GM15510 (cell line): ENCODE measurements around the gene ZNF618.

Source experiments
- POLR2A ChIP-seq: IDR thresholded peaks from 3 replicates; pipeline ENCODE4 v1.6.1; 2011; ENCODE audit warnings: borderline replicate concordance; ENCODE audit not compliant: insufficient read length; ENCODE audit errors: extremely low read depth

The ZNF618 gene

DNA sequence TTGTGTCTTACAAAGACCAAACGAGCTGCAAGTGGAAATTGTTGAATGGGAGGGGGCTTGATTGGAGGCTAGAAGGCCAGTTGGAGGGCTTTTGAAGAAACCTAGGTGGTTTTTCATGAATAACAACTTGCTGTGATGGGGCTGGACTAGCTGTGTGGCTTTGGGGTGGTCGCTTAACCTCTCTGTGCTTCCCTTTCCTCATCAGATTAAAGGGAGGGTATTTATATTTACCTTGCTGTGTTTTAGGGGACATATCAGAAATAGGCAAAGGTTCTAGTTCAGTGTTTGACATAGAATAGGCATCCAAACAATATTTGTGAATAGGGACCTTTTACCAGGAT, 74.9 kb downstream of the ZNF618 start:
- no peak for TF ChIP-seq POLR2A

DNA sequence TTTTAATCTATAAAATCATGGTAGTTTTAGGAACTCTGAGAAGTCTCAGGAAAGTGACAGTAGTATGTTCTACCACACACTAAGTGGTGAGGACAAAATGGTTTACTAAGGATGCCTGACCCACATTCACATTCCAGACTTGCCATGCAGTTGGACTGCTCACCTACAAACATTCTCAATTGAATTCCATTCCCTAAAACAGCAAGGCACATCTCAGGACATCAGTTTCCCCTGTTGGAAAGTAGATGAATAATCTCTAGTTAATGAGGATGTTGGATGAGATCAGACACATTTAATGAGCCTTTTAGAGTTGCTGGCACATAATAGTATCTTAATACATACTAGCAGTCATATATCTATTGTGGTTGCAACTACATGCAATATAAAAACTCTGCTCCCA, 76.6 kb downstream of the ZNF618 start:
- TF ChIP-seq POLR2A: no peak

GRCh38 chr9:113953531-113953930, 77.4 kb downstream of the ZNF618 start:
- TF ChIP-seq POLR2A: no peak

- TF ChIP-seq POLR2A: no peak
Observed at GRCh38 chr9:113954591-113954990, 78.5 kb downstream of the ZNF618 start.

- no peak for TF ChIP-seq POLR2A
Observed at GRCh38 chr9:113955076-113955752, 79.1 kb downstream of the ZNF618 start.

DNA sequence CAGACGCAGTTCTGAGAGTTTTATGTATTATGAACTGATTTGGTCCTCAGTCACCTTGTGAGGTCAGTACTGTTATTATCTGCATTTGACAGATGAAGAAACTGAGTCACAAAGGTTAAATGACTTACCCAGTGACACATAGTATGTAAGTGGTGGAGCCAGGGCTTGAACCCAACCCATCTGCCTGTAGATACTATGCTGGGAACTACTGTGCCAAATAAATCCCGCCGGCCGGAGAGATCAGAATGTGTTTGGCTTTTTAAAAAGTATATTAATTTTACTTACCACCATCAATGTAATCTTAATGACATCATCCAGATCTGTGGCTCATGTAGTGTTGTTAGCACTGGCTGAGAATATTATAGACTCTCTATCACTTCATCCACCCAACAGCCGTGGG, 80.8 kb downstream of the ZNF618 start:
- TF ChIP-seq POLR2A: no peak

DNA sequence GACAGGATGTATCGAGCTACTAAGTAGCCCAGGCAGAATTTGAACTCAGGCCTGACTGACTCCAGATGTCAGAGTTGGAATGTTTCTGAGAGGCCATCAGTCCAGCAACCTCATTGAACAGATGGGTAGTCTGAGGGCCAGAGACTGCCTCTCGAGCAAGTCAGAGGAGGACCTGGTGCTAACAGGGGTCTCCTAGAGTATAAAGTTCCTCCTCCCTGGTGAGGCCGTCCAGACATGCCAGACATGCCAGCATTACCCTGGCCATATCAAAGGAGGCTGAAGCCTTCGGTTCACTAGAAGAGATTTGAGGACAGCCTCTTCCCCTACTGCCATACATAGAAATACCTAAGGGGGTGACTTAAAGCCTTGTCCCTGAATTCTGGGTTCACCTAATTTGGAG, 81.2 kb downstream of the ZNF618 start:
- TF ChIP-seq POLR2A: no peak

- TF ChIP-seq POLR2A: no peak
Observed at GRCh38 chr9:113957821-113958341, 81.8 kb downstream of the ZNF618 start.

DNA sequence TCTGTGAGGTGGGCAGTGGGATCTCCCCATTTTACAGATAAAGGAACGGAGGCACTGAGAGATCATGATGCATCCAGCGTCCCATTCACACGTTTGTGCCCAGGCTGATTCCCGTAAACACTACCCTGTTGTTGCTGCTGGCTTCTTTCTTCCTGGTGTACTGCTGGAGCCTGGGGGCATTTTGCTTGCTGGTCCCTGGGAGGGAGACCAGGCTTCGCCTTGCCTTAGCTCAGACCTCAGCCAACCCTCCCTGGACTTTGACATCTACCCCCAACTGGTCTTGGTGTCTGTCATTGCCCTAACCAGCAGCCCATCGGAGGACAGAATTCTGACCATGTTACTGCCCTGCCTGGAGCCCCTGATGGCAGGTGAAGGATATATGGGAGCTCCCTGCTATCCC, 82.4 kb downstream of the ZNF618 start:
- TF ChIP-seq POLR2A: no peak

GRCh38 chr9:113960768-113961167, 84.7 kb downstream of the ZNF618 start:
- TF ChIP-seq POLR2A: no peak

DNA sequence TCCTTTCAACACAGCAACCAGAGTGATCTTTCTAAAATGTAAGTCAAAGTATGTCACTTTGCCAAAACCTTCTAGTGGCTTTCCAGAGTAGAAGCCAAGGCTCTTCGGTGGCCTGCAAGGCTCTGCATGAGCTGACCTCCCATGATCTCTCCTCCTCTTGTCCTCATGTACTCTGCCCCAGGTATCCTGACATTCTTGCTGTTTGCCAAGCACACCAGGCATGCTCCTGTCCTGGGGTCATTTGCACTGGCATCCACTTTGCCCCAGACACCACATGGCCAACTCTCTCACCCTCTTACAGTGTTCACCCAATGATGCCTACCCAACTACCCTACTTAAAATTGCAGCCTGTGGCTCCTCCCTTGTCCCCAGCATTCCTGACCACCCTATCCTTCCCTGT, 86.3 kb downstream of the ZNF618 start:
- no peak for TF ChIP-seq POLR2A

DNA sequence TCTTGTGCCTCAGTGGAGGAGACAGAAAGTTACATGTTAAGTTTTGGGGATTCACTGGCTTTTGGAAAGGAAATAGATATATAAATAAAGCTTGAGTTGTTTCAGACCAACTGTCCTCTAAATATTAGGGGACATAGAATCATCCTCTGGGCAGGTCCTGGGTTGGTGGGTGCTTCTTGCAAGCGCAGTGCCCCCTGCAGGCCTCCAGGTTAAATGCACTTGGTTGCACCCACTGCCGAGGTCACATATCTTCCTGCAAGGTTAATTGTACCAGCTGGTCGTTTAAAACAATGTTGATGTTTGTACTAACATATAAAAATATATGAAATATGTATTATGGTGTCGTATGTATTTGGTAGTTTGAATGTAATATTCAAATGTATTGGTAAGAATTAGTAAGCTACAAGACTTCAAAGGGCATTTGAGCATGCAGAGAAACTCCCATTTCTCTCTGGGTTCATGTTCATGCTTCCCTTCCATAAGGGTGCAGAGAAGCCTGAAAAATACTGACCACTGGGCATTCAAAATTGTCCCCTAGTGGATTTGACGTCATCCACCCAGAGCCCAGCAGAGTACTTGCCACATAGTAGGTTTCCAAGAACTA, 87.0 kb downstream of the ZNF618 start:
- no peak for TF ChIP-seq POLR2A

DNA sequence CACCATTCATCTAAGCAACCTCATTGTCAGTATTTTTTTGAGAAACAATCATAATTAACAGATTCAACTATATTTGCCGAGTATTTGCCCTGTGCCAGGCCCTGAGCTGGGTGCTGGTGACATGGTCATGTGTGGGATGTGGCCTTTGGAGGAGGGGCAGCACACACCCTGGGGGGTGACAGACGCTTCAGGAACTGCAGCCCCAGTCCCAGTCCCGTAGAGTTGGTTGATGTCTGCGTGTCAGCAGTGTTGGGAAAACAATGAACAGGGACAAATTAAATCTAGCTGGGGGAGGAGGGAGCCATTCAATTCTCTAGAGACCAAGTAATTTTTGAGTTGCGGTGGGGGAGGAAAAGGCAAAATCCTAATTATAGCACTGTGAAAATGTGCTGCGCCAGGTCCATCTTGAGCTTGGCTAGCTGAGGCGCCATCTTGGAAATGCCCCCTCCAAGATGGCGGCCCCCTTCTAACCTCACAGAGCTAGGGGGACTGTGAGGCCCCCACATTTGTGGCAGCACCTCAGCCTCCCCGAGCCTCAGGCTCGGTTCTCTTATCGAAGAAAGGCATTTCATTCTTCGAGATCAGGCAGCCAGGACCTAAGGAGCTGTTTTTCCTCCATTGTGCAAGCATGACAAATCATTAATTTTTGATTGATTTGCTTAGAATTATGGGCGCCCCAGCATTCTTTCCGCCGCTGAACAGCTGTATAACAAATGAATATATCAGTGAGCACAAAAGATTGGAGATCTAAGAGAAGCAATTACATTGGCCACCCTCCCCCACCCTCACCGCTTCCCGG, 87.8 kb downstream of the ZNF618 start:
- TF ChIP-seq POLR2A: no peak

GRCh38 chr9:113964495-113965170, 88.5 kb downstream of the ZNF618 start:
- TF ChIP-seq POLR2A: no peak

- TF ChIP-seq POLR2A: no peak
Observed at GRCh38 chr9:113966394-113966793, 90.3 kb downstream of the ZNF618 start.
